Loucy (cell line): ENCODE data around the gene SLC6A5.

Source experiments
- EZH2phosphoT487 ChIP-seq: fragments of 200-600 bp; IDR thresholded peaks from 2 replicates; pipeline ENCODE4 v1.6.1; 2018; ENCODE audit warnings: antibody characterized with exemption, mild to moderate bottlenecking, moderate library complexity, borderline replicate concordance
- TF ChIP-seq, protein P1 (sequence below): fragments of 200-600 bp; sonication (generic); conservative IDR thresholded peaks from 2 replicates; pipeline ENCODE4 v1.5.1; 2014; ENCODE audit warnings: mild to moderate bottlenecking, antibody characterized with exemption, low read length

DNA sequence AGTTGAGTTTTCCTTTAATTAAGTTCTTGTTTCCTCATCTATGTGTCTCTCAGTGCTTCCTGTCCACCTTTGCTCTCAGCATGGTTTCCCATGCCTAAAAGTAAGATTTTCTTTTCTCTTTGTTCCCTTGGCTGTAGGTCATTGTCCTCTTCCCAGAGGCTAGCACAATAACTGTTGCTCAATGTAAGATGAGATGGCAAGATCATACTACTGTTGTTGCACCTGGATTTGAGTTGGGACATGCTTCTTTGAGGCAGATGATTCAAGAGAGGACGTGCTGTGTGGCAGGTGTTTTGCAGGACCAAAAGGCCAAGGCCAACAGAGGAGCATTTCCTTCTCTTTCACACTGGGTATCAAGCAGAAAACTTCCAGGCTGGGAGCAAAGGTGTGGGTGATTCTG, 58.7 kb downstream of the SLC6A5 start:
- TF ChIP-seq, protein P1, sequence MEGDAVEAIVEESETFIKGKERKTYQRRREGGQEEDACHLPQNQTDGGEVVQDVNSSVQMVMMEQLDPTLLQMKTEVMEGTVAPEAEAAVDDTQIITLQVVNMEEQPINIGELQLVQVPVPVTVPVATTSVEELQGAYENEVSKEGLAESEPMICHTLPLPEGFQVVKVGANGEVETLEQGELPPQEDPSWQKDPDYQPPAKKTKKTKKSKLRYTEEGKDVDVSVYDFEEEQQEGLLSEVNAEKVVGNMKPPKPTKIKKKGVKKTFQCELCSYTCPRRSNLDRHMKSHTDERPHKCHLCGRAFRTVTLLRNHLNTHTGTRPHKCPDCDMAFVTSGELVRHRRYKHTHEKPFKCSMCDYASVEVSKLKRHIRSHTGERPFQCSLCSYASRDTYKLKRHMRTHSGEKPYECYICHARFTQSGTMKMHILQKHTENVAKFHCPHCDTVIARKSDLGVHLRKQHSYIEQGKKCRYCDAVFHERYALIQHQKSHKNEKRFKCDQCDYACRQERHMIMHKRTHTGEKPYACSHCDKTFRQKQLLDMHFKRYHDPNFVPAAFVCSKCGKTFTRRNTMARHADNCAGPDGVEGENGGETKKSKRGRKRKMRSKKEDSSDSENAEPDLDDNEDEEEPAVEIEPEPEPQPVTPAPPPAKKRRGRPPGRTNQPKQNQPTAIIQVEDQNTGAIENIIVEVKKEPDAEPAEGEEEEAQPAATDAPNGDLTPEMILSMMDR = no peak
- no peak for TF ChIP-seq EZH2phosphoT487
